WERI-Rb-1 (cell line): ENCODE measurements around the gene THRB.

Experiments
- DNase-seq: peaks from one replicate; pipeline ENCODE4 v3.0.0-alpha.2; 2020
- H3K27ac ChIP-seq: fragments of 250-450 bp; sonication (Bioruptor Pico); 2 replicates; pipeline ENCODE4 v1.5.1; 2020; ENCODE audit warnings: mild to moderate bottlenecking, moderate library complexity
- H3K27me3 ChIP-seq: fragments of 250-450 bp; sonication (Bioruptor Pico); 2 replicates; pipeline ENCODE4 v1.5.1; 2021; ENCODE audit warnings: mild to moderate bottlenecking, low read depth, moderate library complexity; ENCODE audit not compliant: insufficient read depth, severe bottlenecking
- H3K36me3 ChIP-seq: fragments of 250-450 bp; sonication (Bioruptor Pico); 2 replicates; pipeline ENCODE4 v1.5.1; 2020; ENCODE audit warnings: mild to moderate bottlenecking, moderate library complexity
- H3K4me3 ChIP-seq: 2 replicates; pipeline ENCODE4 v1.5.1; 2011; ENCODE audit warnings: low read depth, mild to moderate bottlenecking, control low read depth, low read length
- H3K9me3 ChIP-seq: fragments of 250-450 bp; sonication (Bioruptor Pico); 2 replicates; pipeline ENCODE4 v1.5.1; 2021; ENCODE audit warnings: mild to moderate bottlenecking, moderate library complexity; ENCODE audit not compliant: severe bottlenecking
- CTCF ChIP-seq: IDR thresholded peaks from 2 replicates; pipeline ENCODE4 v1.5.1; 2011; ENCODE audit warnings: low read depth, mild to moderate bottlenecking, control low read depth, inconsistent platforms, low read length

THRB gene

GRCh38 chr3:24320601-24321000, 174.0 kb downstream of the THRB start:
- Histone ChIP-seq H3K27me3 (no peaks in the 10 kb centered on the region), H3K36me3 (no peaks in the 10 kb centered on the region), H3K27ac (no peak overlapping the region), H3K9me3 (no peaks in the 10 kb centered on the region), H3K4me3 (no peak overlapping the region)
- DNase-seq: no peak
- no peak for TF ChIP-seq CTCF

- no peak overlapping the region for H3K27ac ChIP-seq
- no peak for TF ChIP-seq CTCF
- H3K9me3 ChIP-seq: no peaks in the 10 kb centered on the region
- no peak overlapping the region for H3K4me3 ChIP-seq
- H3K27me3 ChIP-seq: no peaks in the 10 kb centered on the region
- H3K36me3 ChIP-seq: no peaks in the 10 kb centered on the region
- no peak for DNase-seq
These were observed 175.9 kb downstream of the THRB start for GRCh38 chr3:24318677-24319287.

GRCh38 chr3:24316887-24317383, 177.7 kb downstream of the THRB start:
- Histone ChIP-seq H3K9me3 (no peaks in the 10 kb centered on the region), H3K27me3 (no peaks in the 10 kb centered on the region), H3K27ac (no peak overlapping the region), H3K4me3 (no peak overlapping the region), H3K36me3 (no peaks in the 10 kb centered on the region)
- TF ChIP-seq CTCF: no peak
- no peak for DNase-seq

- Histone ChIP-seq H3K27ac (no peak overlapping the region), H3K9me3 (no peaks in the 10 kb centered on the region), H3K36me3 (no peaks in the 10 kb centered on the region), H3K4me3 (no peak overlapping the region), H3K27me3 (no peaks in the 10 kb centered on the region)
- DNase-seq: no peak
- no peak for TF ChIP-seq CTCF
These were observed 178.7 kb downstream of the THRB start for GRCh38 chr3:24315971-24316370.

- no peak for DNase-seq
- TF ChIP-seq CTCF: no peak
- H3K36me3 ChIP-seq: no peaks in the 10 kb centered on the region
- no peaks in the 10 kb centered on the region for H3K9me3 ChIP-seq
- H3K27me3 ChIP-seq: no peaks in the 10 kb centered on the region
- H3K27ac ChIP-seq: no peak overlapping the region
- H3K4me3 ChIP-seq: no peak overlapping the region
These were observed 179.3 kb downstream of the THRB start for GRCh38 chr3:24315356-24315755.

GRCh38 chr3:24311881-24312280, 182.8 kb downstream of the THRB start:
- no peaks in the 10 kb centered on the region for H3K36me3 ChIP-seq
- no peak overlapping the region for H3K27ac ChIP-seq
- no peaks in the 10 kb centered on the region for H3K27me3 ChIP-seq
- no peak overlapping the region for H3K4me3 ChIP-seq
- DNase-seq: no peak
- H3K9me3 ChIP-seq: no peaks in the 10 kb centered on the region
- no peak for TF ChIP-seq CTCF
